Posterior vena cava (tissue), 2 donors: ENCODE measurements around the gene GRIFIN. TPM values are rescaled to one million over a fixed set of nuclear protein-coding genes. Genes with fewer than 3 reads are reported as not detected.

Experiments
- DNase-seq: peaks from one replicate; pipeline ENCODE4 v3.0.0-alpha.2; 2020; ENCODE audit warnings: low spot score
- intact Hi-C, 2 donors: fragments of 100-400 bp; cut with DNase I; formaldehyde crosslinking; loops; one replicate each; pipeline versions ENCODE4 v1.14.1 to v1.14.2; 2022 to 2023
- total RNA-seq, 2 donors: library from RNA; stranded (reverse); fragmentation: NEBNext Ultra II Directional; extraction: Animal tissue kit (Norgen Biotek cat#: 25700); gene quantifications; one replicate each; pipeline ENCODE4 v1.2.1, GENCODE V29; 2021
- donor health status: DM: yes; HTN: yes; CAD: no.
- donor health status: DM: yes; HTN: yes; CAD: no.

Gene GRIFIN
- total RNA-seq, 2 donors from 2014 or later: not detected

- DNase-seq: no peak
- intact Hi-C loops: no loop called here
These were observed 38.5 kb upstream of the GRIFIN start for GRCh38 chr7:2514473-2515423.

GRCh38 chr7:2513702-2514101 is 37.5 kb upstream of the GRIFIN start:
- no peak for DNase-seq
- intact Hi-C loops: no loop called here

GRCh38 chr7:2512713-2513112 is 36.5 kb upstream of the GRIFIN start:
- intact Hi-C loops: no loop called here
- no peak for DNase-seq

GRCh38 chr7:2512179-2512661 is 36.0 kb upstream of the GRIFIN start:
- DNase-seq: no peak
- intact Hi-C loops: no loop called here

GRCh38 chr7:2511769-2512168 is 35.6 kb upstream of the GRIFIN start:
- intact Hi-C loops: no loop called here
- DNase-seq: no peak

- no peak for DNase-seq
- intact Hi-C loops: no loop called here
These were observed 34.9 kb upstream of the GRIFIN start for GRCh38 chr7:2510909-2511768.

- intact Hi-C loops: no loop called here
- DNase-seq: no peak
These were observed 34.1 kb upstream of the GRIFIN start for GRCh38 chr7:2510130-2510776.

- no peak for DNase-seq
- intact Hi-C loops: no loop called here
These were observed 33.2 kb upstream of the GRIFIN start for GRCh38 chr7:2509298-2509906.

- intact Hi-C loops: no loop called here
- DNase-seq: no peak
These were observed 32.4 kb upstream of the GRIFIN start for GRCh38 chr7:2508327-2509215.

GRCh38 chr7:2507917-2508306 is 31.7 kb upstream of the GRIFIN start:
- intact Hi-C loops: no loop called here
- DNase-seq: no peak

GRCh38 chr7:2507208-2507916 is 31.2 kb upstream of the GRIFIN start:
- no peak for DNase-seq
- intact Hi-C loops: no loop called here

- intact Hi-C loops: no loop called here
- DNase-seq: no peak
These were observed 29.2 kb upstream of the GRIFIN start for GRCh38 chr7:2505401-2505800.

GRCh38 chr7:2504889-2505375 is 28.7 kb upstream of the GRIFIN start:
- no peak for DNase-seq
- intact Hi-C loops: loop anchor here in 1 of 2 donors (1.0 kb wide), 1 partner anchor 56 kb away; no protein-coding TSS in a partner anchor

GRCh38 chr7:2504128-2504888 is 28.1 kb upstream of the GRIFIN start:
- intact Hi-C loops: loop anchor here in 1 of 2 donors (1.0 kb wide), 1 partner anchor 55 kb away; no protein-coding TSS in a partner anchor
- DNase-seq: no peak

GRCh38 chr7:2503056-2503941 is 27.1 kb upstream of the GRIFIN start:
- DNase-seq: no peak
- intact Hi-C loops: loop anchor here in 1 of 2 donors (1.0 kb wide), 1 partner anchor 39 kb away; no protein-coding TSS in a partner anchor

GRCh38 chr7:2502647-2502966 is 26.4 kb upstream of the GRIFIN start:
- intact Hi-C loops: no loop called here
- DNase-seq: no peak
